Measurements from ENCODE around the gene KLHL26.

KLHL26 gene

GRCh38 chr19:18712981-18713380 lies 76.2 kb downstream of the KLHL26 start:
- in situ Hi-C loops (cut with MboI; ENCODE audit: low sequenced_read_pairs), result no loop called here

- in situ Hi-C loops (cut with MboI; ENCODE audit: low sequenced_read_pairs), result no loop called here
These were observed 76.8 kb downstream of the KLHL26 start for GRCh38 chr19:18713550-18714117.

- in situ Hi-C loops (cut with MboI; ENCODE audit: low sequenced_read_pairs), result no loop called here
These were observed 78.6 kb downstream of the KLHL26 start for GRCh38 chr19:18715416-18715815.

GRCh38 chr19:18716857-18717256 lies 80.0 kb downstream of the KLHL26 start:
- in situ Hi-C loops (cut with MboI; ENCODE audit: low sequenced_read_pairs), result no loop called here

- in situ Hi-C loops (cut with MboI; ENCODE audit: low sequenced_read_pairs), result no loop called here
These were observed 80.8 kb downstream of the KLHL26 start for GRCh38 chr19:18717601-18718000.

GRCh38 chr19:18718015-18718526 lies 81.2 kb downstream of the KLHL26 start:
- in situ Hi-C loops (cut with MboI; ENCODE audit: low sequenced_read_pairs), result no loop called here

- in situ Hi-C loops (cut with MboI; ENCODE audit: low sequenced_read_pairs), result no loop called here
These were observed 82.1 kb downstream of the KLHL26 start for GRCh38 chr19:18718846-18719458.

- in situ Hi-C loops (cut with MboI; ENCODE audit: low sequenced_read_pairs), result no loop called here
These were observed 82.7 kb downstream of the KLHL26 start for GRCh38 chr19:18719541-18719940.

Measured in HL-60/S4 (cell line).